GM03348 (cell line): ENCODE measurements around the gene GUCY2C.

Experiments used
- DNase-seq: peaks from one replicate; pipeline ENCODE4 v3.0.0; 2012; ENCODE audit warnings: low spot score

GUCY2C gene

GRCh38 chr12:14570231-14570630 is 126.2 kb downstream of the GUCY2C start:
- DNase-seq = no peak

- peak; percentile 38 for DNase-seq
Observed at GRCh38 chr12:14567351-14568162, 128.8 kb downstream of the GUCY2C start, which contains the start of gene PLBD1. TSS of gene PLBD1 (minus strand) at chr12:14567883. CDS start at chr12:14567696, 187 bp downstream.

- DNase-seq = no peak
Observed at GRCh38 chr12:14564336-14564959, 132.0 kb downstream of the GUCY2C start.

- no peak for DNase-seq
Observed at GRCh38 chr12:14563046-14563445, 133.4 kb downstream of the GUCY2C start.
